Natural killer cell (primary cell): ENCODE data around the gene PHLDB2. TPM values are rescaled to one million over a fixed set of nuclear protein-coding genes. Genes with fewer than 3 reads are reported as not detected.

Experiments
- ATAC-seq, 3 donors: fragments of 150-1000 bp in 2 of 3; fragments of 200-7000 bp in 1 of 3; cut with Tn5 transposase; 1 replicate in 1 of 3; 2 replicates in 2 of 3; pipeline ENCODE4 v1.10.0; 2021; ENCODE audit warnings: mild to moderate bottlenecking in 2 of 3, moderate library complexity in 2 of 3
- DNase-seq, 2 donors: peaks; one replicate each; pipeline versions ENCODE4 v3.0.0 to v3.0.0-alpha.2; 2013 to 2021; ENCODE audit warnings: mixed read lengths in 1 of 2
- H3K27ac ChIP-seq: one replicate; pipeline ENCODE4 v1.5.1; 2013; ENCODE audit warnings: mild to moderate bottlenecking, low read length
- H3K27me3 ChIP-seq: one replicate; pipeline ENCODE4 v1.6.1; 2013; ENCODE audit warnings: low read length; ENCODE audit not compliant: control insufficient read depth, insufficient read depth
- H3K36me3 ChIP-seq: one replicate; pipeline ENCODE4 v1.6.1; 2013; ENCODE audit warnings: low read length; ENCODE audit not compliant: control insufficient read depth, insufficient read depth
- H3K4me1 ChIP-seq: one replicate; pipeline ENCODE4 v1.6.1; 2013; ENCODE audit warnings: low read length; ENCODE audit not compliant: control insufficient read depth, insufficient read depth
- H3K4me3 ChIP-seq: one replicate; pipeline ENCODE4 v1.5.1; 2013; ENCODE audit warnings: low read length
- H3K9me3 ChIP-seq: one replicate; pipeline ENCODE4 v1.6.1; 2013; ENCODE audit warnings: low read length; ENCODE audit not compliant: control insufficient read depth, insufficient read depth
- H3K27ac Mint-ChIP-seq, 2 donors: one replicate each; pipeline ENCODE4 v1.8.0; 2022; ENCODE audit warnings: mild to moderate bottlenecking in 2 of 2, mixed read lengths in 2 of 2, moderate library complexity in 1 of 2
- H3K27me3 Mint-ChIP-seq, 2 donors: one replicate each; pipeline ENCODE4 v1.8.0; 2022; ENCODE audit warnings: low read depth in 2 of 2, mixed read lengths in 2 of 2
- H3K36me3 Mint-ChIP-seq: one replicate; pipeline ENCODE4 v1.8.0; 2022; ENCODE audit warnings: mixed read lengths
- H3K4me1 Mint-ChIP-seq, 2 donors: one replicate each; pipeline ENCODE4 v1.8.0; 2022; ENCODE audit warnings: mixed read lengths in 2 of 2
- H3K4me3 Mint-ChIP-seq: one replicate; pipeline ENCODE4 v1.8.0; 2022; ENCODE audit warnings: mild to moderate bottlenecking, moderate library complexity, mixed read lengths
- H3K9me3 Mint-ChIP-seq, 2 donors: one replicate each; pipeline ENCODE4 v1.8.0; 2022; ENCODE audit warnings: mixed read lengths in 2 of 2
- WGBS: methylation state at CpG from one replicate; pipeline ENCODE4 v1.1.7; 2013; ENCODE audit warnings: missing lambda C conversion rate; ENCODE audit not compliant: insufficient coverage; 5-methylcytosine and 5-hydroxymethylcytosine counted together
- intact Hi-C: fragments of 100-400 bp; cut with micrococcal nuclease; formaldehyde crosslinking; loops from one replicate; pipeline ENCODE4 v1.14.2; 2022
- total RNA-seq, 4 donors: library from RNA; stranded (reverse); fragments of 120-200 nt in 1 of 4; gene quantifications; one replicate each; pipeline versions ENCODE4 v1.2.3 to v1.2.4, GENCODE V29; 2013 to 2022
- TF ChIP-seq, protein P1 (sequence below): fragments of 200-600 bp; IDR thresholded peaks from one replicate; pipeline ENCODE4 v1.8.0; 2022; ENCODE audit warnings: antibody characterized with exemption

The PHLDB2 gene
- total RNA-seq, 3 donors from 2014 or later (not counting 1 experiment from before 2014, with no cell fraction given), result 63.3 to 93.4 (median 64.0) TPM

DNA sequence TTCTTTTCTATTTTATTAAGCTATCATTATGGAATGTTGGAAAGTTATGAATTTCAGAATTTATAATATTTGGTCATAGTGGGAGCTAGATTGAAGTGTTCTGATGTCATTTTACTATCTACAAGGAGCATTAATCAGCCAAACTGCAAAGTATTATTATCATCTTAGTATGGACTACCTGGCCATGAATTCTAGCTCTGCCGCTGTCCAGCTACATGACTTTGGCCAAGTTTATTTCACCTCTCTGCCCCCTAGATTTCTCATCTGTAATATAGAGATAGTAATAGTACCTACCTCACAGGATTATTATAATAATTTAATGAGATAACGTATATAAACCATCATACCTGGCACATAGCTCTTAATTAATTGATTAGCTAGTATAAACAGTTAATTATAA, 92.0 kb downstream of the PHLDB2 start:
- no peak overlapping the region for H3K27ac Mint-ChIP-seq
- Histone ChIP-seq H3K4me3 (no peak overlapping the region), H3K9me3 (no peaks in the 10 kb centered on the region), H3K36me3 (peaks cover 7% of the 10 kb centered on the region), H3K4me1 (no peaks in the 10 kb centered on the region), H3K27ac (no peak overlapping the region), H3K27me3 (no peaks in the 10 kb centered on the region)
- no peak overlapping the region for H3K4me3 Mint-ChIP-seq
- TF ChIP-seq, protein P1, sequence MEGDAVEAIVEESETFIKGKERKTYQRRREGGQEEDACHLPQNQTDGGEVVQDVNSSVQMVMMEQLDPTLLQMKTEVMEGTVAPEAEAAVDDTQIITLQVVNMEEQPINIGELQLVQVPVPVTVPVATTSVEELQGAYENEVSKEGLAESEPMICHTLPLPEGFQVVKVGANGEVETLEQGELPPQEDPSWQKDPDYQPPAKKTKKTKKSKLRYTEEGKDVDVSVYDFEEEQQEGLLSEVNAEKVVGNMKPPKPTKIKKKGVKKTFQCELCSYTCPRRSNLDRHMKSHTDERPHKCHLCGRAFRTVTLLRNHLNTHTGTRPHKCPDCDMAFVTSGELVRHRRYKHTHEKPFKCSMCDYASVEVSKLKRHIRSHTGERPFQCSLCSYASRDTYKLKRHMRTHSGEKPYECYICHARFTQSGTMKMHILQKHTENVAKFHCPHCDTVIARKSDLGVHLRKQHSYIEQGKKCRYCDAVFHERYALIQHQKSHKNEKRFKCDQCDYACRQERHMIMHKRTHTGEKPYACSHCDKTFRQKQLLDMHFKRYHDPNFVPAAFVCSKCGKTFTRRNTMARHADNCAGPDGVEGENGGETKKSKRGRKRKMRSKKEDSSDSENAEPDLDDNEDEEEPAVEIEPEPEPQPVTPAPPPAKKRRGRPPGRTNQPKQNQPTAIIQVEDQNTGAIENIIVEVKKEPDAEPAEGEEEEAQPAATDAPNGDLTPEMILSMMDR, result no peak
- H3K27me3 Mint-ChIP-seq, result no peaks in the 10 kb centered on the region
- H3K4me1 Mint-ChIP-seq, result no peaks in the 10 kb centered on the region
- H3K36me3 Mint-ChIP-seq, result peaks cover 7% of the 10 kb centered on the region
- intact Hi-C loops, result no loop called here
- no peaks in the 10 kb centered on the region for H3K9me3 Mint-ChIP-seq
- WGBS, result no CpG with 5 or more reads among the region's 2 CpGs
- ATAC-seq (no peak), DNase-seq (no peak)

DNA sequence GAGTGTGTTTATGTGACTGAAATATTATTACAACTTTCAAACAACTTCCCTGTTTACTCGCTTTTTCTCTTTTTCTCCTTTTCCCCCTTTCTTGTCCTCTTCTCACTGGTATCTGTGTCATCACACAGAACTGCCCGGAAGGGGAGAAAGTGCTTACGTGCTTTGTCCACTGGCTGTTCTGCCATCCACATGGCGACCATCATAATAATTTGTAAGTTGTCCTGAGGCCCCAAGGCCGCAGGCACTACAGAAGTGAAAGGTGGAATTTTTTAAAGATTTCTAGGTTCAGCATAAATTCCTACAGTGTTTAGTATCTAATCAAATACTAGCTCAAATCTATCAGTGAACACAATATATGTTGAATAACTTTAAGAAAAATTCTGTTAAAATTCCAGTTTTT, 93.0 kb downstream of the PHLDB2 start:
- Mint-ChIP-seq H3K9me3 (no peaks in the 10 kb centered on the region), H3K27me3 (no peaks in the 10 kb centered on the region), H3K4me3 (no peak overlapping the region), H3K4me1 (no peaks in the 10 kb centered on the region), H3K27ac (no peak overlapping the region), H3K36me3 (peaks cover 7% of the 10 kb centered on the region)
- Histone ChIP-seq H3K4me1 (no peaks in the 10 kb centered on the region), H3K36me3 (peaks cover 7% of the 10 kb centered on the region), H3K4me3 (no peak overlapping the region), H3K9me3 (no peaks in the 10 kb centered on the region), H3K27ac (no peak overlapping the region), H3K27me3 (no peaks in the 10 kb centered on the region)
- DNase-seq (no peak), ATAC-seq (no peak)
- 98% methylated on average over 4 of the region's 5 CpGs for WGBS
- intact Hi-C loops, result no loop called here
- TF ChIP-seq, protein P1, result no peak

DNA sequence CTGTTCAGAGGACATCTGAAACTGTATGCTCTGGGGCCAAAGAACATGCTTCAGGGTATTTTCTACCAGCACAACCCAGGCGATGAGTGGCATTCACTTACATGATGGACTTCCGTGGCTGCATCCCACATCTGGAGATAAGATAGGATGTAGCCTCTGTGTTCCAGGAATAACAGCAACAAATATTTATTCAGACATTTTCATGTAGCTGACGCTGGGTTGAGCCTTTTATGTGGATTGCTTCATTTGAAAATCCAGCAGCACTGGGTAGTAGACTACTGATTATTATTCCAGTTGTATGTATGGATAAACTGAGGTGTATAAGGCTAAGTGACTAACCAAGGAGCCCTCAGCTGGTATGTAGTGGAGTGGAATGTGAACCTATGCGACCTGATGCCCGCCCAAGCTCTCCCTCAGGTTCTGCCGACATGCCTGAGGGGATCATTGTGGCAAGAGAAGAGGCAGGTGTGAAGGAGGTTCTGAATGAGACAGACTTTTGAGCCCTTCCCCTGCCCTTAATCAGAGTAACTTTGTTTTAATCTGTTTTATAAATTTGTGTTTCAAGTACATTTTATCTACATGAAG, 93.9 kb downstream of the PHLDB2 start:
- no peaks in the 10 kb centered on the region for H3K4me1 ChIP-seq
- ATAC-seq (no peak), DNase-seq (no peak)
- Mint-ChIP-seq H3K9me3 (no peaks in the 10 kb centered on the region), H3K4me3 (no peak overlapping the region), H3K27me3 (no peaks in the 10 kb centered on the region), H3K4me1 (peaks cover 0 to 5% of the 10 kb centered on the region in 2 donors), H3K27ac (no peak overlapping the region), H3K36me3 (peaks cover 7% of the 10 kb centered on the region)
- H3K36me3 ChIP-seq, result peaks cover 7% of the 10 kb centered on the region
- TF ChIP-seq, protein P1, result no peak
- 95% methylated on average over 6 of the region's 6 CpGs for WGBS
- H3K27ac ChIP-seq, result no peak overlapping the region
- no peak overlapping the region for H3K4me3 ChIP-seq
- H3K27me3 ChIP-seq, result no peaks in the 10 kb centered on the region
- no peaks in the 10 kb centered on the region for H3K9me3 ChIP-seq
- intact Hi-C loops, result no loop called here
